Measurements from ENCODE around the gene UPK1B. TPM values are rescaled to one million over a fixed set of nuclear protein-coding genes. Genes with fewer than 3 reads are reported as not detected.

Gene UPK1B
- total and polyA plus RNA-seq, 4 donors: 0.08 to 0.23 (median 0.14) TPM

DNA sequence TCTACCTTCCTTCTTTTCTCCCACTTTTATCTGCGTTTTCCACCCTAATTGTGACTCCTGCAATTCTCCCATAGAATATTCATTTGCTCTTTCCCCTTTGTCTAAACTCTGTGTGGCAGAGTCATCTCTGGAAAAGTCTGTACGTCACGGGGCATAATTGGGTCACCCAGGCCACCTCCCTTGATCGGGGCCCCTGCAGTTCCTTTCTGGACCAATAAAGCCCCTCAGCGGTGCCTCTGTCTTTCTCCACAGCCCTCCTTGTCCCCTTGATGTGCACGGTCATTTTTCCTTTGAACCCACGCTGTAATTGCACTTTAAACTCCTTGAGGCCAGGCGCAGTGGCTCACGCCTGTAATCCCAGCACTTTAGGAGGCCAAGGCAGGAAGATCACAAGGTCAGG, 10.7 kb downstream of the UPK1B start (continued):
- TF ChIP-seq, protein P1, sequence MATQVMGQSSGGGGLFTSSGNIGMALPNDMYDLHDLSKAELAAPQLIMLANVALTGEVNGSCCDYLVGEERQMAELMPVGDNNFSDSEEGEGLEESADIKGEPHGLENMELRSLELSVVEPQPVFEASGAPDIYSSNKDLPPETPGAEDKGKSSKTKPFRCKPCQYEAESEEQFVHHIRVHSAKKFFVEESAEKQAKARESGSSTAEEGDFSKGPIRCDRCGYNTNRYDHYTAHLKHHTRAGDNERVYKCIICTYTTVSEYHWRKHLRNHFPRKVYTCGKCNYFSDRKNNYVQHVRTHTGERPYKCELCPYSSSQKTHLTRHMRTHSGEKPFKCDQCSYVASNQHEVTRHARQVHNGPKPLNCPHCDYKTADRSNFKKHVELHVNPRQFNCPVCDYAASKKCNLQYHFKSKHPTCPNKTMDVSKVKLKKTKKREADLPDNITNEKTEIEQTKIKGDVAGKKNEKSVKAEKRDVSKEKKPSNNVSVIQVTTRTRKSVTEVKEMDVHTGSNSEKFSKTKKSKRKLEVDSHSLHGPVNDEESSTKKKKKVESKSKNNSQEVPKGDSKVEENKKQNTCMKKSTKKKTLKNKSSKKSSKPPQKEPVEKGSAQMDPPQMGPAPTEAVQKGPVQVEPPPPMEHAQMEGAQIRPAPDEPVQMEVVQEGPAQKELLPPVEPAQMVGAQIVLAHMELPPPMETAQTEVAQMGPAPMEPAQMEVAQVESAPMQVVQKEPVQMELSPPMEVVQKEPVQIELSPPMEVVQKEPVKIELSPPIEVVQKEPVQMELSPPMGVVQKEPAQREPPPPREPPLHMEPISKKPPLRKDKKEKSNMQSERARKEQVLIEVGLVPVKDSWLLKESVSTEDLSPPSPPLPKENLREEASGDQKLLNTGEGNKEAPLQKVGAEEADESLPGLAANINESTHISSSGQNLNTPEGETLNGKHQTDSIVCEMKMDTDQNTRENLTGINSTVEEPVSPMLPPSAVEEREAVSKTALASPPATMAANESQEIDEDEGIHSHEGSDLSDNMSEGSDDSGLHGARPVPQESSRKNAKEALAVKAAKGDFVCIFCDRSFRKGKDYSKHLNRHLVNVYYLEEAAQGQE (IDR thresholded peaks at IDR 0.05): no peak

DNA sequence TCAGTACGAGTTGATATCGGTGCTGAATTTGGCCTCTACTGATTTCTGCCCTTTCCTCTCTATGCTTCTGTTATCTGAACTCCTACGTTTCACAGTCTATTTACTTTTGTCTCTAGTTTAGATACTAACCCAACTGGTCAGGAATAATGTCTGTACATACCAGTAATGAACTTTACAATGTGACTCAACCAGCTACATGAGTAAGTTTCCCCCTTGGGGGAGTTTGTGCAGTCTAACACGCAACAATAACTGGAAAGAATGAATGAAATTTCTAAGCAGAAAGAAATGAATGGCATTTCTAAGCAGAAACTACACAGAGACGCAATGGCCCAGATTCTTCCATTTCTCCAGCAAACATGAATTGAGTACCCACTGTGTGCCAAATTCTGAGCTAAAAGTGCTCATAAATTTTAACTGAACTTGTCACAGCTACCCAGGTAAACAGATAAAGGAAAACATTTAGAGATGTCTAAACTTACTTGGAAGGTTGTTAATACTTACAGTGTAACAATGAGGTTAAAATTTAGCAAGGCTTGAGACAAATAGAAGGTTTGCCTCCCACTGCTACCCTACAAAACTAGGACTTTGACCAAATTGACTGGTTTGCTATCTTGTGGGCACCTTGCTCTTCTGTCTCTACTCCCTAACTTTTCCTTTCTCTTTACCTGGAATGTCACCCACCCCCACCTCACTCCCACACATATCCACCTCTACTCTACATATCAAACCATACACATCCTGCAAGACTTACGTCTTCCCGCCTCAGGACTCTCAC, 11.6 kb downstream of the UPK1B start:
- 64% methylated on average over 7 of the region's 7 CpGs for WGBS
- H3K4me3 ChIP-seq (ENCODE audit: low read depth in 1 of 3, low read length in 3 of 3): no peak overlapping the region
- no peaks in the 10 kb centered on the region for H3K27me3 ChIP-seq (ENCODE audit: control insufficient read depth in 4 of 4, insufficient read depth in 4 of 4, low read length in 3 of 4)
- DNase-seq (ENCODE audit: low spot score): no peak
- no peak overlapping the region for H3K9ac ChIP-seq (ENCODE audit: low read depth in 1 of 2, low read length in 2 of 2)
- TF ChIP-seq, protein P2, sequence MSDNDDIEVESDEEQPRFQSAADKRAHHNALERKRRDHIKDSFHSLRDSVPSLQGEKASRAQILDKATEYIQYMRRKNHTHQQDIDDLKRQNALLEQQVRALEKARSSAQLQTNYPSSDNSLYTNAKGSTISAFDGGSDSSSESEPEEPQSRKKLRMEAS (IDR thresholded peaks at IDR 0.05): no peak
- TF ChIP-seq HNF4G (IDR thresholded peaks at IDR 0.05): no peak
- TF ChIP-seq, protein P3, sequence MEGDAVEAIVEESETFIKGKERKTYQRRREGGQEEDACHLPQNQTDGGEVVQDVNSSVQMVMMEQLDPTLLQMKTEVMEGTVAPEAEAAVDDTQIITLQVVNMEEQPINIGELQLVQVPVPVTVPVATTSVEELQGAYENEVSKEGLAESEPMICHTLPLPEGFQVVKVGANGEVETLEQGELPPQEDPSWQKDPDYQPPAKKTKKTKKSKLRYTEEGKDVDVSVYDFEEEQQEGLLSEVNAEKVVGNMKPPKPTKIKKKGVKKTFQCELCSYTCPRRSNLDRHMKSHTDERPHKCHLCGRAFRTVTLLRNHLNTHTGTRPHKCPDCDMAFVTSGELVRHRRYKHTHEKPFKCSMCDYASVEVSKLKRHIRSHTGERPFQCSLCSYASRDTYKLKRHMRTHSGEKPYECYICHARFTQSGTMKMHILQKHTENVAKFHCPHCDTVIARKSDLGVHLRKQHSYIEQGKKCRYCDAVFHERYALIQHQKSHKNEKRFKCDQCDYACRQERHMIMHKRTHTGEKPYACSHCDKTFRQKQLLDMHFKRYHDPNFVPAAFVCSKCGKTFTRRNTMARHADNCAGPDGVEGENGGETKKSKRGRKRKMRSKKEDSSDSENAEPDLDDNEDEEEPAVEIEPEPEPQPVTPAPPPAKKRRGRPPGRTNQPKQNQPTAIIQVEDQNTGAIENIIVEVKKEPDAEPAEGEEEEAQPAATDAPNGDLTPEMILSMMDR (IDR thresholded peaks at IDR 0.05; ENCODE audit: low read depth, low read length, missing input control): no peak
- TF ChIP-seq JUND (IDR thresholded peaks at IDR 0.05): no peak
- TF ChIP-seq RXRA (IDR thresholded peaks at IDR 0.05): no peak
- TF ChIP-seq, protein P4, sequence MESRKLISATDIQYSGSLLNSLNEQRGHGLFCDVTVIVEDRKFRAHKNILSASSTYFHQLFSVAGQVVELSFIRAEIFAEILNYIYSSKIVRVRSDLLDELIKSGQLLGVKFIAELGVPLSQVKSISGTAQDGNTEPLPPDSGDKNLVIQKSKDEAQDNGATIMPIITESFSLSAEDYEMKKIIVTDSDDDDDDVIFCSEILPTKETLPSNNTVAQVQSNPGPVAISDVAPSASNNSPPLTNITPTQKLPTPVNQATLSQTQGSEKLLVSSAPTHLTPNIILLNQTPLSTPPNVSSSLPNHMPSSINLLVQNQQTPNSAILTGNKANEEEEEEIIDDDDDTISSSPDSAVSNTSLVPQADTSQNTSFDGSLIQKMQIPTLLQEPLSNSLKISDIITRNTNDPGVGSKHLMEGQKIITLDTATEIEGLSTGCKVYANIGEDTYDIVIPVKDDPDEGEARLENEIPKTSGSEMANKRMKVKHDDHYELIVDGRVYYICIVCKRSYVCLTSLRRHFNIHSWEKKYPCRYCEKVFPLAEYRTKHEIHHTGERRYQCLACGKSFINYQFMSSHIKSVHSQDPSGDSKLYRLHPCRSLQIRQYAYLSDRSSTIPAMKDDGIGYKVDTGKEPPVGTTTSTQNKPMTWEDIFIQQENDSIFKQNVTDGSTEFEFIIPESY (IDR thresholded peaks at IDR 0.05): no peak
- TF ChIP-seq TAF1 (conservative IDR thresholded peaks at IDR 0.05): no peak
- TF ChIP-seq FOXA1 (IDR thresholded peaks at IDR 0.05): no peak
- no peak for TF ChIP-seq YY1 (IDR thresholded peaks at IDR 0.05)
- TF ChIP-seq, protein P1 (IDR thresholded peaks at IDR 0.05): no peak
- no peak for TF ChIP-seq SP1 (IDR thresholded peaks at IDR 0.05)
- TF ChIP-seq HNF4A (conservative IDR thresholded peaks at IDR 0.05): no peak
- no peak for TF ChIP-seq EGR1 (IDR thresholded peaks at IDR 0.05; ENCODE audit: low read depth in 2 of 2)
- TF ChIP-seq NR2F2 (IDR thresholded peaks at IDR 0.05): no peak
- TF ChIP-seq, protein P5, sequence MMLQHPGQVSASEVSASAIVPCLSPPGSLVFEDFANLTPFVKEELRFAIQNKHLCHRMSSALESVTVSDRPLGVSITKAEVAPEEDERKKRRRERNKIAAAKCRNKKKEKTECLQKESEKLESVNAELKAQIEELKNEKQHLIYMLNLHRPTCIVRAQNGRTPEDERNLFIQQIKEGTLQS (IDR thresholded peaks at IDR 0.05): no peak
- H3K36me3 ChIP-seq (ENCODE audit: control insufficient read depth in 4 of 4, insufficient read depth in 3 of 4, low read depth in 1 of 4, low read length in 3 of 4): no peaks in the 10 kb centered on the region
- H3K9me3 ChIP-seq (ENCODE audit: control insufficient read depth in 4 of 4, low read length in 3 of 4): no peaks in the 10 kb centered on the region
- H3K27ac ChIP-seq (ENCODE audit: low read depth in 1 of 2, low read length in 2 of 2): no peak overlapping the region
- no peaks in the 10 kb centered on the region for H3K4me1 ChIP-seq (ENCODE audit: control insufficient read depth in 4 of 4, insufficient read depth in 4 of 4, low read length in 3 of 4)
